Activated CD8-positive, alpha-beta memory T cell treated with anti-CD3 and anti-CD28 coated beads, Interleukin-2, amount 50 U/mL, for 1 hour (primary cell): Measurements from ENCODE around the gene PIEZO2.
"Not testable (repeated sequence)": the region's sequence is repeated elsewhere in the genome, so short reads cannot be mapped to it uniquely, and the experiment has no call there.

Experiments
- DNase-seq: peaks from one replicate; pipeline ENCODE4 v3.0.0-alpha.2; 2020; ENCODE audit errors: extremely low read depth

The PIEZO2 gene

DNA sequence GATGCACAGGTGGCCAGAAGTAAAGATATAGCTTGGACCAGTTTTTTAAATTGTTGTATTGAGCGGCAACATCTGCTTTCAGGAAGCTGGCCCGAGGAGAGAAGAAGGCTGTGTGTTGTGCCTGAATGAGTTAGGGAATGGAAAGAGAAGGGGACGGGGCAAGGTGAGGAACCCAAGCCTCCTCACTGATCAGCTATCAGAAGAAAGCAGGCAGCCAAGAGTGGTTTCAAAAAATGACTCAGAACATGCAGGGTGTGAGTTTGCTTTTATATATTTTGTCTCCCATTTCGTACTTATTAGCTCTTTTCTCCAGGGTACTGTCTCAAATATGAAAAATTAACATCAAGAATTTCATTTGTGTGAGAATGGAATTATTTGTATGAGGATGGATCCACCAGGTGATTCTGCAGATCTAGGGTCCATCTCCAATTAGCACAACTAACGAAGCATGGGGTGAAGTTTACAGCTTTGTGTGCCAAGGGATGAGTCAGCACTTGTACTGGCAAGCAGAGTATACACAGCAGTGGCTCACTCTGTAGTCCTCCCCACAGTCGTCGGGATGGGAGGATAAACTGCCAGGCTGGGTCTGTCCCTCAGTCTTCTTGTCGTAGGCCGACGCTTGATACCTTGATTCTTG lies 175.7 kb downstream of the PIEZO2 start:
- no peak for DNase-seq

DNA sequence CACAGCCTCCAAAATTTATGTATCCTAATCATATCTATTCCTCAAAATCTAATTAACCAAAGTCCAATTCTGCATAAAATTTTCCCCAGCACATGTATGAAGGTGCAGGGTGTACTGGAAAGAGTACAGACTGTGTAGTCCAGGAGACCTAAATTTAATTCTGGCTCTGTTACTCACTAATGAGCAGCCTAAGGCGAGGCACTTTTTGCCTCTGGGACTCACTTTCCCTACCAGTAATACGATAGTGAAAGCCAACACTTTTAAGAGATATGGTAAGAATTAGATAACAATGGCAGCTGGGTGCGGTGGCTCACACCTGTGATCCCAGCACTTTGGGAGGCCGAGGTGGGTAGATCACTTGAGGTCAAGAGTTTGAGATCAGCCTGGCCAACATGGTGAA lies 177.7 kb downstream of the PIEZO2 start:
- DNase-seq: no peak

DNA sequence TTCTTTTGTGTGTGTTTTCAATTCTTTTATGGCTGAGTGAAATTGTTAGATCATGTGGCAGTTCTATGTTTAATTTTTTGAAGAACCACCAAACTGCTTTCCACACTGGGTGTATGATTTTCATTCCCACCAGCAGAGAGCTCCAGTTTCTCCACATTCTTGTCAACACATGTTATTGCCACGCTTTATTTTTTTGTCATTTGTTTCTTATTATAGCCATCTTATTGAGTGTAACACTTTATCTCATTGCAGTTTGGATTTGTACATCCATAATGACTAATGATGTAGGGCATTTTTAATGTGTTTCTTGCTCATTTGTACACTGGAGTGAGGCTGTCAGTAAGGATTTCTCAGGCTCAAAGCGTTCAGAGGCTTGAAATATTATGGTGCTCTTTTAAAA lies 184.2 kb downstream of the PIEZO2 start:
- no peak for DNase-seq

DNA sequence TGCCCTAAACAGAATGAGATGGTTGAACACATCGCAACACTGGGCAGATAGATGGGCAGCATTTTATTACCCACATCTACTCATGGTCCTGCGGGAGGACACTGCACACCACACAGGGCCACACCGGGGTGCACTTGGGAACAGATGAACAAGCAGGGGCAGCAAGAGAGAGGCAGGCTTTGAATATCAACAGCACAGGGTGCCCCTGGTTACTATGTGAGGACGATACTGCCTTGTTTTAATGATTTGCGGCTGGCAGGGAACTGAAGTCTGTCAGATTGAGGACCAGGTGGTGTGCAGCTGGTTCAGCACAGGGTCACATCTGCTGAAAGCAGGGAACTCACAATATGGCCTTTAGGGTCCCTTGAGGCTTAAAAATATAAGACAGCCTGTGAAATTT lies 195.7 kb downstream of the PIEZO2 start:
- DNase-seq: no peak

DNA sequence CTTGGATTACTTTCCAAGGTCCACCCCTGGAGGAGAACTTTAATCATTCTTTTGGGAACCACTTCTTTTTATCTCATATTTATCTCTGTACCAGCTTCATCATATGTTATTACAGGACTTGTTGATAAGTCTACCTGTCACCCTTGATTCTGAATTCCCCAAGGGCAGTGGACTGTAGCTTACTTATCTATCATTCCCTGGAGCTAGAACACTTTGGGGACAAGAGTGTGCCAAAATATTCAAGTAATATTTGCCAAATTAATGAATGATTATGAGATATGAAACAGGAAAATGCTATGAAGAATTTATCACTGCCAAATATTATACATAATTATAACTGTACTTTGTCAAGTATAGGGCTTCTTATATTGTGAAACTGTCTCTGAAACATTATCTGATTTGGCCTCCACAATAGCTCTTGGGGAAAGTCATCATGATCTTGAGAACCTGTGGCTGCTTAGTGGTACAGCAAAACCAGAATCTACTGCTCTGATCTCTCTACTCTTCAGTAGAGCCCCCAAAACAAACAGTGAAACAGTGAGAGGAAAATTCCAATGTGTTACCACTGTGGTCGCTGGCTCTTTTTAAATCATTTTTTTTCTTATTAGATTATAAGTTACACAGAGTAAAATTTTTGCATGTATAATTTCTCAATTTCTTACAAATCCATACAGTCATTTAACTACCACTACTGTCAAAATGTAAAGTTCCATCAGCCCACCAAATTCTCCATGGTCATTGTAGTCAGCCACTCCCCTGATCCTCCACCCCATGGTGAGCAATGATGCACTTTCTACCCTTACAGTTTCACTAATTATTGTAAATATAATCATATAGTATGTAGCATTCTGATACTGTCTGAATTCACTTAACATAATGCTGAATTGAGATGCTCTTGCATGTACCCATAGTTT lies 197.5 kb downstream of the PIEZO2 start:
- no peak for DNase-seq

DNA sequence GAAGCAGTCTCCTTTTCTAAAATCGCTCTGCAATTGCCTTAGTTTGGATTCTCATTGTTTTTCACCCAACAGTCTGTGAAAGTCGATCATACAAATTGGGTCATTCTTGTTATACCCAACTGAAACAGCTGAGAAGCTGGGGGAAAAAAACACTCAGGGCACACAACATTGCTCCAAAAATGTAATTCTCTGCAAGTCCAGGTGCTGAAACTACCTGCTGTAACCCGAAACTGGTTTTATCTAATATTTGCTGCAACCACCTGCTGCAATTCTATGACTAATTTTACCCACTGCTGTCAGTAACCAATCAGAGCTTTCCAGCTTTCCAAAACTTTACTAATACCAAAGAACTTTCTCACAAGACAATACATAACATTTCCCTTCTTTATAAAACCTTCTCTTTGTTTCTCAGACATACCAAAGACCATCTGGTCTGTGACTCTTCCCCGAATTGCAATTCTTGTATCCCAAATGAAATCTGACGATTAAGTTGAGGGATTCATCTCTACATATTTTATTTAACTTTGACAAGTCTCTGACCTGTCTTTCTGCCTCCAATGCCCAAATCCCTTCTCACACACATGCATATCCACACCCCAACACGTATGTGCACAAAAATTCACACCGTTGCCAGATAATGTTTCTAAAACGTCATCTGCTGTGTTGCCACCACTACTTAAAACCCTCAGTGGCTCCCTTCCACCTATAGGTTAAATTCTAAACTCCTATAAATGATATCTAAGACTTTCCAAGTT lies 198.3 kb downstream of the PIEZO2 start:
- no peak for DNase-seq

DNA sequence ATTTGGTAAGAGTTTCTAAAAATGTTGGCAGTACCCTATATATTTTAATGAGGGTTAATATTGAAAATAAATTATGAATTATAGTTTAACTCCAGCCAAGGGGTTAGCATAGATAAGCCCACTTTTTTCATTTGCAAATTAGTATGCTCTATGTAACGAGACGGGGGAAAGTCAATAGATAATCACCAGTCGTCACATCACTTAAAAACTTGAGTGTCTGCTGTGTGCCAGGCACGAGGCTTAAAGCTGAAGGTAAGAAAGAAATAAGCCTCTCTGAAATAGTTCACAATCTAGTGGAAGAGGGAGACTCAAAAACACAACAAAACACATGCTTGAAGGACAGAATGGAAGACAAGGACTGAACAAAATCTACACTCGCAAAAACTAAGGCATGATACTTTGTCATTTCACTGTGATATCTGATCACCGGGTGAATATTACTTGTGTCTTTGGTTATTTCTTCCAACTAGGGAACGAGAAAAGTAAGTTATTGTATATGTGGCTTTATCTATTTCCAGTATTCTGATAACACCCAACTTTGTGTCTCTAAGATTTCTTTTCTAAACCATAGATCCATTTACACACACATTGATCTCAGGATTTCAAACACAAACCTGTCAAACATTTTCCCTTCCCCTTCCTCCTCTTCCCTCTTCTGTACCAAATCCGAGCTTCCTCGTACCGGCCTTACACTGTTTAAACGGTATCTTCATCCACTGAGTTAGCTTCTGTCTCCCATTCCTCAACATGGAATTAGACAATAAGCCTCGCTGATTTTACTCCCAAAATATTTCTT lies 199.1 kb downstream of the PIEZO2 start:
- no peak for DNase-seq

DNA sequence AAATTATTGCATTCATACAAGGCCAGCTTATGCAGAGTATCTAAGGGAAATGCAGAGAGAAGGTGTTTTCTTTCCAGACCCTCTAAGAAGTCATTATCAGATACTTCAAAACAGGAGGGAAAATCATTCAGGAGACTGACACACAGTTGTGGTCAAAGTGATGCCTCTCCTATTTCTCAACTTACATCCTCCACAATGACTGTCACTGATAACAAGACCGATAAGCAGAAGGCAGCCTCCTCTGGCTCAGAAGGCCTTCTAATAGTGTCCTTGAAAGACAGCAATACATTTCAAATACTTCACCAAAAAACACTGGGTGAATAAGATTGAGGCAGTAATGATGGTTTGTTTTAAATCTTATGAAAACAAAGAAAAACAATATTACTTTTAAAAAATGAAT lies 199.7 kb downstream of the PIEZO2 start:
- DNase-seq: no peak

DNA sequence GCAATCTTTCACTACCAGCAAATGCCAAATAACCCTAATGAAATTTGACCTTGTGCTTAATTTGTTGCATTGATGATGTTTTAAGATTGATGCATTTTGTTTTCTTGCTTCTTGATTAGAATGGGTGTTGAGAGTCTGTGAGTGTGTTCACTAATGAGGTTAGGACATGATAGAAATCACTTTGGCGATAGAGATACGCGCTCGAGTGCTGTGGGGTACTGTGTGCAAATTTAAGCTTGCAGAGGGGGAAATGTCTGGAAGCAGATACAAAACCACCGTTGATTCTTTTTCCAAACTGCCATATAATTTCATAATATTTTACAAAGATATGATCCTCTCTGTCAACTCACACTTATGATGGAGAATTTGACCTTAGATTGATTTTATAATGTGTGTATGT lies 200.9 kb downstream of the PIEZO2 start:
- no peak for DNase-seq

DNA sequence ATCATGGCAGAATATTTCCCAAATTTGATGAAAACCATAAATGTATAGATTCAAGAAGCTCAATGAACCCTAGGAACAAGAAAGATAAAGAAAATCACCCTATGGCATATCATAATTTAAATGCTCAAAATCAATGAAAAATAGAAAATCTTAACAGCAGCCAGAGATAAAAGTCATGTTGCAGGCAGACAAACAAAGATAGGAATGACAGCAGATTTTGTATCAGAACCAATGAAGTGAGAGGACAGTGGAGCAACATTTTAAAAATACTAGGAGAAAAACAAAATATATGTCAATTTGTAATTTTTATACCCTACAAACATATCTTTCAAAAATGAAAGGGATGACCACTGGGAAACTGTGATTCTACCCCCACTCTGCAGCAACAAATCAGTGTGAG lies 203.3 kb downstream of the PIEZO2 start:
- DNase-seq: no peak

DNA sequence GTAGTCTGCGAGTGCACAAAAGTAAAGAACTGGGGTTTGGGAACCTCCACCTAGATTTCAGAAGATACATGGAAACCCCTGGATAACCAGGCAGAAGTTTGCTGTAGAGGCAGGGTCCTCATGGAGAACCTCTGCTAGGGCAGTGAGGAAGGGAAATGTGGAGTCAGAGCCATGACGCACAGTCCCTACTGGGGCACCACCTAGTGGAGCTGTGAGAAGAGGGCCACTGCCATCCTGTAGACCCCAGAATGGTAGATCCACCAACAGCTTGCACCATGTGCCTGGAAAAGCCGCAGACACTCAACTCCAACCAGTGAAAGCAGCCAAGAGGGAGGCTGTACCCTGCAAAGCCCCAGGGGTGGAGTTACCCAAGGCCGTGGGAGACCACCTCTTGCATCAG lies 206.4 kb downstream of the PIEZO2 start:
- no peak for DNase-seq

DNA sequence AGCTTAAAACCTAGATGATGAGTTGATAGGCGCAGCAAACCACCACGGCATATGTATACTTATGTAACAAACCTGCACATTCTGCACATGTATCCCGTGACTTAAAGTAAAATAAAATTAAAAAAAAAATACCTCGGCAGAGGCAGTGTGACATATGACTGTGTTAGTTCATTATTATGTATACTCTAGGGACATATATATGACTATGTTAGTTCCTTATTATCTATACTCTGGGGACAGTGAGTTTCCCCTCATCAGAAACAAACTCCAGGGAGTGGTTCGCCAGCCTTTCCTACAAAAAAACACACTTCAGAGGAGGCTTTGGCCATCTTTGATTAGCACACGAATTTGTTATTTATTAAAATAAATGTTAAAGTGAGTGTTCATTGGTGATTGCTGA lies 209.5 kb downstream of the PIEZO2 start:
- no peak for DNase-seq

DNA sequence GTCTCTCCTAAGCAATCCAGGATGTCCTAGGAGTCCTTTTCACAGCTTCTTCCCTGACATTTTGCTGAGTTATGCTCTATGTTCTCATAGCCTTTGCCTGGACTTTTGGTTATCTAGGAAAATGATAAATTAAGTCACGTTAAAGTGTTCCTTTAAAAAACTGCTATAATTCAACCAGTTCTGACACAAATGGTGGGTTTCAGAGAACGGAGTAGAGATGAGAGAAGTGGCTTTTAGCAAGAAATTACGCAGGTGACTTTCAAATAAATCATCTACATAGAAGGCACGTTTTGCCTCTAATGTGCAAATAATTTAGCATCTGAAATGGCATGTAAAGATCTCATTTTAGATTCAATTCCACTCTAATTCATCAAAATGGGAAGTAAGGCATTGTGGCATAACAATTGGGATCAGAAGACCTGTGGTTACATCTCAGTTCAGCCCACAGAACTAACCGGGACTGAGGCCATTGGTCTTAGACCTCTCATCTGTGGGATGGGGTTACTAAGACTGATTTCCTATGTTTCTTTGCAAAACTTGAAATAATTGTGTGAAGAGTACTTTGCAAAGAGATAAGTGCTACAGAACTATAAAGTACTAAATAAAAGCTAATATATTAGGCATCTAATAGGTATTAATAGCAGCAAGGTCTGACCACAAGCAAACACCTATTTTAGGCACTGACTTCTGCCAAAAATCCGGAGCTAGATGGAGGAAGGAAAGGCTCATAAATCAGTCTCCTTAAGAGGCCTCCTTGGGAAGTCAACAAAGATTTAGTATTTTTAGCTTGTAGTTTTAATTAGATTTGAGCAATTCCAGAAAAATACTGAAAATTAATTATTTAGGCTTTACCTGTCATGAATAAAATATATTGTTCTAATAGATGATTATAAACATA lies 211.4 kb downstream of the PIEZO2 start:
- no peak for DNase-seq

DNA sequence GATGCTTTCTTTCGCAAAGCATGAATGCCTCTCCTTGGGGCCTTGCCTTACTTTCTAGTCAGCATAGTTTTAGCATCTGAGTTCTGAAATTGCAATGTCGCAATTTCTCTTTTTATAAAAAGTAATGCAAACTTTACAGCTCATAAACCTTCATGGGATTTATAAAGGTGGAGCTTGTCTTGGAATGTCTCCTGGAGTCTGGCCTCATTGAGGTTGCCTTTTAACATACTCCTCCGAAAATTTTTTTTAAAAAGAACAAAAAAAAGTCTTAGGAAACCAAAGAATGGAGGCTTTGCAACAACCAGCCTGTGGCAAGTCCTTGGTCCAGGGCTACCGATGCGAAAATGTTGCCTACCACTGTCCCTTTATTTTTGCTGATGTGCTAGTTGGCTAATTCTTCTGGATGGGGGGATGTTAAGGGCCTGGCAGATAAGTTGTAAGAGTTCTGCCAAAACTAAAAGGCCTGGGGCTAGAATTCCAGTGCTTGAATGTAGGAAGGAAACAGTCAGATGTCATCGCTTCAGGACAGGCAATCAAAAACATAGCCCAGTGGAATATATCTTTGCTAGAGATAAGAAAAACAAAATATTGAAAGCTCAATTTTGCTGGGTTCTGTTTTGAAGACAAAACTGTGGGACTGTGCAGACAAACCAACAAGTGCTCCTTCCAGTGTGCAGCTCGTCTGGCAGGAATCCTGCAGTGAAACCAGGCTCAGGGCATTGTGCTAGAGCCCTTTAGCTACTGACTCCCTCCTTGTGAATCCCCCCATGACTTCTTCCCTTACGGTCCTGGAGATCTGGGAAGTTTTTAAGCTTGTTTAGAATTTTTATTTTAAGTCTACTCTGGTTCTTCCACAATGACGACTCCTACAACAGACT lies 213.0 kb downstream of the PIEZO2 start:
- DNase-seq: no peak

DNA sequence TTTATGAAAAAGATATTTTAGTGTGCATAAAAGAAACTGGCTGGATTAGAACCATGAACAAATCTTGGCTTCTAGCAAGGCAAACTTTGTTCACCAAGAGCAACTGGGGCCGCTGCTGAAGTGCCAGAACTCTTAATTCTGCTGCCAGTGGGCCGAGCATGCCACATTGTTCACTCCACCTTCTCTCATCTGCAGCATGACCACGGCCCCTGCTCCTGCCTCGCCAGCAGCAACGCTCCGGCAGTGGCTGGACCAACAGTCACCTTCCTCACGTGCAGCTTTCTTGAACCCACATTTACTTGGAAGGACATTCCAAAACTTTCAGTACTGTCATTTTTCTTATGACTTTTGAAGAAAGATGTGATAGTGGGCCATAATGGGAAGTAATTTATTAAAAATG lies 213.8 kb downstream of the PIEZO2 start:
- no peak for DNase-seq

DNA sequence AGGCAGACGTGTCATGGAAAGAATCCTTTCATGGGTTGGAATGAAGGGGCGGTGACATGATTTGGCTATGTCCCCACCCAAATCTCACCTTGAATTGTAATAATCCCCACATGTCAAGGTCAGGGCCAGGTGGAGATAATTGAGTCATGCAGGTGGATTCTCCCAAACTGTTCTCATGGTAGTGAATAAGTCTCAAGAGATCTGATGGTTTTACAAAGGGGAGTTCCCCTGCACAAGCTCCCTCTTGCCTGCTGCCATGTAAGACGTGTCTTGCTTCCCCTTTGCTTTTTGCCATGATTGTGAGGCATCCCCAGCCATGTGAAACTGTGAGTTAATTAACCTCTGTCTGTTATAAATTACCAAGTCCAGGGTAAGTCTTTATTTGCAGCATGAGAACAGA lies 215.7 kb downstream of the PIEZO2 start:
- DNase-seq: not testable (repeated sequence)

DNA sequence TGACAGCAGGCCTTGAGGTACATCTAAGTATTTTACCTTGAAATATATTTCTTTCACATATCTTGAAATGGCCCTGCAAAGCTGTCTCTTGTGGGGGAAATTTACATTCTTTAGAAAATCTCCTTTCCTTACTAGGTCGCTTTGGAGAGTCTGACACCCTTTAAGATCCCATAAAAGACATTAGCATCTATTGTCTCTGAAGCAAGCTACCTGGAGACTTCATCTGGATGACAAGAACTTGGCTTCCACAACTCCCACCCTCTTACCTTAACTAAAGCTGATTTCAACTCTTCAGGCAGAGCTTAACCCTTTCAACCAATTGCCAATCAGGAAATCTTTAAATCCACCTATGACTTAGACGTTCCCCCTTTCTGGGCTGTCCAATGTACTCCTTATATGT lies 219.3 kb downstream of the PIEZO2 start:
- DNase-seq: no peak

DNA sequence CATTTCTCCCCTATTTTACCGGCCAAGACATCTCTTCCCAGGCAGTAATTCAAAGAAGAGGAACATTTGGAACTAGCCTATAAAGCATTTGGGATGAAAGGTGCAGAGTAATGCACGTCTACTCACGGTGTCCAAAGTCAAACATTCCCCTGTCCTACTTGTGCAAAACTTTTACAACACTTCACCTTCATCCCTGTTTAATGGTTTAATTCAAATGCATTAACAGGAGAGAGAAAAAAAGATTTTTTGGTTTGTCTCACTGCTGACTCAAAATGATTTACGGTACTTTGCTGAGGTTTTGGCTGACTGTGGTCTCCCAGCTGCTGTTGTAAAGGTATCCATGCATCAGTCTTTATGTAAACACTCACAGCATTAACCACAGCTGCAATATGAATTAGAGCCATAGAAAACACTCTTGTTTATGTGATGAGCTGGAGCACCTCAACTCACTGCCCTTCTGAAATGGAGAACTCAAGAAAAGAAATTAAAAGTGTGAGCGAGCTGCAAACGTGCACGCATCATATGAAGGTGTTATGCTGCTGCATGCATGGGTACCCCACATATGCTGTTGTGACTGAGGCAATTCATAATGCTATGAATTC lies 220.5 kb downstream of the PIEZO2 start:
- no peak for DNase-seq

DNA sequence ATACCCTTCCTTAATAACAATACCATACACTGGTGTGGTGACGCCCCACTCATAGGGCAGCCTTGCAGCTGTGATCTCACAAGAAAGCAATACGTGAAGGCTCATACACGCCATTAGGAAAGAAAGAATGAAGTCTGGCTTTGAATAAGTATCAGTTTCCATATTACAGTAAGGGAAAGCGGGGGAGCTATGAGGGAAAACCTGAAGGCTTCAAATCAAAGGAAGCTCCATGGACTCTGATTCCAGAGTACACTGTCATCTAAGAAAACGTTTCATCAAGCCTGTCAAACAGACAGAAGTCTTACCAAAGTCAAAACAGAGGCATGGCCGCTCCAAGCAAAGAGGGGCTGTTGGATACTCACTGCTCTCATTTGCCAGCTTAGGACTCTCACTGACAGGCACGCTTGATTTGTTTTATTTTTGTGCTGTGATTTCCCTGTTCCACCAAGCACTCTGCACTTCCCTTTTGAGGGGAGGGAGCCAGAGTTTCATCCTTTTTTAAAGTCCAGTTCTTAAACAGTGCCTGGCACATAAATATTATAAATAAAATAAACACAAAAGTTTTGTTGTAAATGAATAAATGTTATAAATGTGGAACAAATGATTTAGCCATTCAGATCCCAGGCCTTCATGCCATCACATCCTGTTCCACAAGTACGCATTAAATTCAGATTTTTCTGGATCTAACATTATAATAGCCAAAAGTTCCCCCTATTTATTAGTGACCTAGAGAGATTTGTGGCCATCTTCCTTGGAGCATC lies 221.2 kb downstream of the PIEZO2 start:
- DNase-seq: no peak
